Measurements from ENCODE around the gene S100A10.

DNA sequence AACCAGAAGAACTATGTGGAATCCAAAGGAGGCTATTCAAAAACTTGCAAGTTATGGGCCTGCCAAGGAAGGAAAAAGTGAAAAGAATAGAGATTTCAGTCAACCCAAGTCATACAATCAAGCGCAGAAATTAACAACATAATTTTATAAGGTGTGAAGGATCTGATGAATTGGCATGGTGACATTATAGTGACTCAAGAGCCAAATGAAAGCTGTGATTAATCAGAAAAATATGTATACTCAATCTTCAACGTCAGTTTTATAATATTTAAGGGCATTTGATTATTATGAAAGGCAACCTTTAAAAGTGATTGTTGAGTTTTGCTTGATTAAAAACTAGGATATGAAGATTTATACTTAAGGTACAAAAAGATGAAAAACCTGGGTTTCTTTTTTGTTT lies 46.5 kb downstream of the S100A10 start:
- TF ChIP-seq ZFX (IDR thresholded peaks at IDR 0.05; ENCODE audit: borderline replicate concordance): no peak
- no peak for TF ChIP-seq CTCF (IDR thresholded peaks at IDR 0.05)
